Keratinocyte (primary cell): ENCODE results near the gene OXSR1.

Experiments
- EZH2 ChIP-seq: IDR thresholded peaks from one replicate; pipeline ENCODE4 v1.6.1; 2012; ENCODE audit warnings: inconsistent platforms, mild to moderate bottlenecking, low read length, moderate library complexity
- TF ChIP-seq, protein P1 (sequence below), 3 experiments: IDR thresholded peaks in 1 of 3; conservative IDR thresholded peaks in 1 of 3; optimal IDR thresholded peaks in 1 of 3; 2 replicates in 2 of 3; 3 replicates in 1 of 3; pipeline versions ENCODE3 to v1.5.1; 2011; ENCODE audit warnings: low read length in 3 of 3, mild to moderate bottlenecking in 3 of 3, moderate library complexity in 2 of 3, control low read depth in 1 of 3, inconsistent platforms in 1 of 3; ENCODE audit not compliant: insufficient read depth in 2 of 3; ENCODE audit errors: extremely low read depth in 1 of 3

DNA sequence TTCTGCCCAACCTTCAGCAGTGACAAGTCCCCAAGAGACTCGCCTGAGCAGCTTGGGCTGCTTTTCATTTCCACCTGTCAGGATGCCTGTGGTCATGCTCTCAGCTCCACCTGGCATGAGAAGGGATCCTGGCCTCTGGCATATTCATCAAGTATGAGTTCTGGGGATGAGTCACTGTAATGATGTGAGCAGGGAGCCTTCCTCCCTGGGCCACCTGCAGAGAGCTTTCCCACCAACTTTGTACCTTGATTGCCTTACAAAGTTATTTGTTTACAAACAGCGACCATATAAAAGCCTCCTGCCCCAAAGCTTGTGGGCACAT is 23.4 kb upstream of the OXSR1 start:
- no peak for TF ChIP-seq EZH2
- TF ChIP-seq, protein P1, sequence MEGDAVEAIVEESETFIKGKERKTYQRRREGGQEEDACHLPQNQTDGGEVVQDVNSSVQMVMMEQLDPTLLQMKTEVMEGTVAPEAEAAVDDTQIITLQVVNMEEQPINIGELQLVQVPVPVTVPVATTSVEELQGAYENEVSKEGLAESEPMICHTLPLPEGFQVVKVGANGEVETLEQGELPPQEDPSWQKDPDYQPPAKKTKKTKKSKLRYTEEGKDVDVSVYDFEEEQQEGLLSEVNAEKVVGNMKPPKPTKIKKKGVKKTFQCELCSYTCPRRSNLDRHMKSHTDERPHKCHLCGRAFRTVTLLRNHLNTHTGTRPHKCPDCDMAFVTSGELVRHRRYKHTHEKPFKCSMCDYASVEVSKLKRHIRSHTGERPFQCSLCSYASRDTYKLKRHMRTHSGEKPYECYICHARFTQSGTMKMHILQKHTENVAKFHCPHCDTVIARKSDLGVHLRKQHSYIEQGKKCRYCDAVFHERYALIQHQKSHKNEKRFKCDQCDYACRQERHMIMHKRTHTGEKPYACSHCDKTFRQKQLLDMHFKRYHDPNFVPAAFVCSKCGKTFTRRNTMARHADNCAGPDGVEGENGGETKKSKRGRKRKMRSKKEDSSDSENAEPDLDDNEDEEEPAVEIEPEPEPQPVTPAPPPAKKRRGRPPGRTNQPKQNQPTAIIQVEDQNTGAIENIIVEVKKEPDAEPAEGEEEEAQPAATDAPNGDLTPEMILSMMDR (optimal IDR thresholded peaks at IDR 0.05 in 1 of 3, IDR thresholded peaks at IDR 0.05 in 1 of 3, conservative IDR thresholded peaks at IDR 0.05 in 1 of 3; ENCODE audit: extremely low read depth in 1 of 3, insufficient read depth in 2 of 3, low read length in 3 of 3) = no peak
